ENCODE results near the gene EPHA3.

The EPHA3 gene

GRCh38 chr3:89182056-89182455, 74.6 kb downstream of the EPHA3 start:
- H3K36me3 ChIP-seq (ENCODE audit: control insufficient read depth in 2 of 2, insufficient read depth in 1 of 2, low read length in 2 of 2), result no peaks in the 10 kb centered on the region
- CTCF ChIA-PET, result no interaction called here
- no peak for TF ChIP-seq ZNF513 (tag by site-specific recombination; IDR thresholded peaks at IDR 0.05)
- TF ChIP-seq ATF2 (tag by site-specific recombination; IDR thresholded peaks at IDR 0.05; ENCODE audit: low read depth), result no peak
- TF ChIP-seq ZBTB6 (tag by site-specific recombination; IDR thresholded peaks at IDR 0.05), result no peak
- no peak for TF ChIP-seq ZNF768 (tag by site-specific recombination; IDR thresholded peaks at IDR 0.05)
- no peak for TF ChIP-seq ZNF560 (tag by site-specific recombination; IDR thresholded peaks at IDR 0.05; ENCODE audit: borderline replicate concordance)
- TF ChIP-seq ZNF280C (tag by site-specific recombination; IDR thresholded peaks at IDR 0.05), result no peak
- TF ChIP-seq MEIS1 (CRISPR knock-in tag; IDR thresholded peaks at IDR 0.05; ENCODE audit: borderline replicate concordance), result no peak
- no peak for TF ChIP-seq ZNF26 (tag by site-specific recombination; IDR thresholded peaks at IDR 0.05)
- TF ChIP-seq ZNF302 (tag by site-specific recombination; IDR thresholded peaks at IDR 0.05; ENCODE audit: low read depth), result no peak
- no peak for TF ChIP-seq ZNF670 (tag by site-specific recombination; IDR thresholded peaks at IDR 0.05; ENCODE audit: low read depth)
- TF ChIP-seq ZXDB (tag by site-specific recombination; IDR thresholded peaks at IDR 0.05), result no peak
- TF ChIP-seq ZNF18 (tag by site-specific recombination; IDR thresholded peaks at IDR 0.05), result no peak
- TF ChIP-seq RBAK (tag by site-specific recombination; IDR thresholded peaks at IDR 0.05), result no peak
- TF ChIP-seq ZNF544 (tag by site-specific recombination; IDR thresholded peaks at IDR 0.05), result no peak
- no peak for TF ChIP-seq ZNF157 (tag by site-specific recombination; IDR thresholded peaks at IDR 0.05)
- no peak for TF ChIP-seq ZNF132 (tag by site-specific recombination; IDR thresholded peaks at IDR 0.05; ENCODE audit: borderline replicate concordance)
- TF ChIP-seq ZNF433 (tag by site-specific recombination; IDR thresholded peaks at IDR 0.05; ENCODE audit: low read depth), result no peak
- peaks cover 16% of the 10 kb centered on the region for H3K4me1 ChIP-seq (ENCODE audit: control insufficient read depth, insufficient read depth, low read length)
- POLR2A ChIA-PET, result no interaction called here
- no peak overlapping the region for H3K27ac ChIP-seq (ENCODE audit: extremely low read depth, low read depth, low read length)
- no peaks in the 10 kb centered on the region for H3K9me3 ChIP-seq (ENCODE audit: control insufficient read depth, insufficient read depth, low read depth, low read length)
- no peak overlapping the region for H3K4me3 ChIP-seq (ENCODE audit: low read depth, low read length)
